Lower leg skin (tissue), 4 donors: ENCODE results near the gene TPRG1L. TPM values are rescaled to one million over a fixed set of nuclear protein-coding genes. Genes with fewer than 3 reads are reported as not detected.

Experiments
- DNase-seq, 2 donors: peaks; one replicate each; pipeline ENCODE4 v3.0.0-alpha.2; 2019; ENCODE audit warnings: low spot score in 2 of 2
- H3K4me3 ChIP-seq: fragments of 200-600 bp; sonication (generic); 2 replicates; pipeline ENCODE4 v1.5.1; 2017; ENCODE audit warnings: mild to moderate bottlenecking, low read depth; ENCODE audit not compliant: poor library complexity, severe bottlenecking
- CTCF ChIP-seq, 3 donors: fragments of 450-650 bp; IDR thresholded peaks; one replicate each; pipeline ENCODE4 v1.5.1; 2016; ENCODE audit warnings: antibody characterized with exemption in 3 of 3, mild to moderate bottlenecking in 3 of 3, moderate library complexity in 2 of 3
- POLR2A ChIP-seq, 2 donors: fragments of 450-650 bp; IDR thresholded peaks; one replicate each; pipeline ENCODE4 v1.6.1; 2016 to 2017; ENCODE audit warnings: antibody characterized with exemption in 2 of 2, mild to moderate bottlenecking in 1 of 2, moderate library complexity in 1 of 2
- WGBS, 2 donors: methylation state at CpG; one replicate each; pipeline ENCODE4 v1.1.5; 2018; 5-methylcytosine and 5-hydroxymethylcytosine counted together
- intact Hi-C: fragments of 100-400 bp; cut with DNase I; formaldehyde crosslinking; loops from one replicate; pipeline ENCODE4 v1.15.0; 2023; ENCODE audit warnings: low total_unique reads
- total RNA-seq, 4 donors: library from RNA; depleted of rRNA; stranded (reverse); fragments of >200 nt; gene quantifications; one replicate each; pipeline ENCODE4 v1.1.0, GENCODE V29; 2016

Gene TPRG1L
- total RNA-seq, 4 donors from 2014 or later = 44.1 to 54.3 (median 52.2) TPM

- TF ChIP-seq CTCF (IDR thresholded peaks at IDR 0.05) = no peak
- no peak for TF ChIP-seq POLR2A (IDR thresholded peaks at IDR 0.05)
- 79 to 86% methylated on average over 19 of the region's 19 CpGs for WGBS, 2 donors
- no peak for DNase-seq
- H3K4me3 ChIP-seq = no peak overlapping the region
- intact Hi-C loops = no loop called here
Observed at GRCh38 chr1:3585940-3586568, 38.8 kb upstream of the TPRG1L start.

GRCh38 chr1:3586986-3587759 lies 37.6 kb upstream of the TPRG1L start:
- H3K4me3 ChIP-seq = no peak overlapping the region
- no peak for DNase-seq
- WGBS, 2 donors = 78 to 86% methylated on average over 24 of the region's 24 CpGs
- TF ChIP-seq CTCF (IDR thresholded peaks at IDR 0.05) (no peak), POLR2A (IDR thresholded peaks at IDR 0.05) (no peak)
- intact Hi-C loops = no loop called here

- intact Hi-C loops = no loop called here
- TF ChIP-seq POLR2A (IDR thresholded peaks at IDR 0.05) = no peak
- TF ChIP-seq CTCF (IDR thresholded peaks at IDR 0.05) = no peak
- 85 to 98% methylated on average over 4 to 5 of the region's 5 CpGs for WGBS, 2 donors
- H3K4me3 ChIP-seq = no peak overlapping the region
- DNase-seq = no peak
Observed at GRCh38 chr1:3588395-3588794, 36.4 kb upstream of the TPRG1L start.

- H3K4me3 ChIP-seq = no peak overlapping the region
- intact Hi-C loops = no loop called here
- DNase-seq = no peak
- no peak for TF ChIP-seq CTCF (IDR thresholded peaks at IDR 0.05)
- 86 to 88% methylated on average over 27 of the region's 27 CpGs for WGBS, 2 donors
Observed at GRCh38 chr1:3590139-3590763, 34.6 kb upstream of the TPRG1L start.

GRCh38 chr1:3590951-3591865 lies 33.6 kb upstream of the TPRG1L start:
- WGBS, 2 donors = 85 to 87% methylated on average over 22 to 30 of the region's 33 CpGs
- intact Hi-C loops = no loop called here
- DNase-seq = no peak
- TF ChIP-seq CTCF (IDR thresholded peaks at IDR 0.05) (no peak), POLR2A (IDR thresholded peaks at IDR 0.05) (no peak)
- H3K4me3 ChIP-seq = no peak overlapping the region
